ENCODE results near the gene DAPK2. TPM values are rescaled to one million over a fixed set of nuclear protein-coding genes. Genes with fewer than 3 reads are reported as not detected.

The DAPK2 gene
- total RNA-seq, 1 experiment from 2014 or later, result 1.4 TPM

GRCh38 chr15:63974021-63974420, 72.3 kb downstream of the DAPK2 start:
- Histone ChIP-seq H3K27me3 (ENCODE audit: low read length) (no peaks in the 10 kb centered on the region), H3K9ac (ENCODE audit: low read length) (no peak overlapping the region), H3K79me2 (ENCODE audit: low read length) (no peaks in the 10 kb centered on the region), H3K4me2 (ENCODE audit: low read length) (no peak overlapping the region), H3K9me2 (replicated peaks; ENCODE audit: low read length) (no peaks in the 10 kb centered on the region), H3K9me3 (ENCODE audit: low read length) (no peaks in the 10 kb centered on the region), H3F3A (ENCODE audit: low read length, unreplicated experiment) (no peaks in the 10 kb centered on the region), H3K27ac (ENCODE audit: low read length) (no peak overlapping the region), H4K20me1 (ENCODE audit: low read length) (no peaks in the 10 kb centered on the region), H3K4me3 (ENCODE audit: low read length) (no peak overlapping the region), H2AFZ (ENCODE audit: low read length) (no peak overlapping the region), H3K36me3 (ENCODE audit: low read depth, low read length) (no peaks in the 10 kb centered on the region), H3K4me1 (ENCODE audit: insufficient read depth, low read length) (no peaks in the 10 kb centered on the region)
- intact Hi-C loops (cut with micrococcal nuclease), result no loop called here
- CTCF ChIA-PET, result no interaction called here
- no TSS peak for BruUV-seq (replicated peaks)
- no peak for TF ChIP-seq EZH2phosphoT487 (IDR thresholded peaks at IDR 0.05; ENCODE audit: borderline replicate concordance, low read length)
- TF ChIP-seq, protein P1, sequence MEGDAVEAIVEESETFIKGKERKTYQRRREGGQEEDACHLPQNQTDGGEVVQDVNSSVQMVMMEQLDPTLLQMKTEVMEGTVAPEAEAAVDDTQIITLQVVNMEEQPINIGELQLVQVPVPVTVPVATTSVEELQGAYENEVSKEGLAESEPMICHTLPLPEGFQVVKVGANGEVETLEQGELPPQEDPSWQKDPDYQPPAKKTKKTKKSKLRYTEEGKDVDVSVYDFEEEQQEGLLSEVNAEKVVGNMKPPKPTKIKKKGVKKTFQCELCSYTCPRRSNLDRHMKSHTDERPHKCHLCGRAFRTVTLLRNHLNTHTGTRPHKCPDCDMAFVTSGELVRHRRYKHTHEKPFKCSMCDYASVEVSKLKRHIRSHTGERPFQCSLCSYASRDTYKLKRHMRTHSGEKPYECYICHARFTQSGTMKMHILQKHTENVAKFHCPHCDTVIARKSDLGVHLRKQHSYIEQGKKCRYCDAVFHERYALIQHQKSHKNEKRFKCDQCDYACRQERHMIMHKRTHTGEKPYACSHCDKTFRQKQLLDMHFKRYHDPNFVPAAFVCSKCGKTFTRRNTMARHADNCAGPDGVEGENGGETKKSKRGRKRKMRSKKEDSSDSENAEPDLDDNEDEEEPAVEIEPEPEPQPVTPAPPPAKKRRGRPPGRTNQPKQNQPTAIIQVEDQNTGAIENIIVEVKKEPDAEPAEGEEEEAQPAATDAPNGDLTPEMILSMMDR (conservative IDR thresholded peaks at IDR 0.05; ENCODE audit: low read depth, low read length), result no peak
- TF ChIP-seq EZH2 (IDR thresholded peaks at IDR 0.05; ENCODE audit: low read length, unreplicated experiment), result no peak
- ATAC-seq (no peak), DNase-seq (no peak)
- POLR2A ChIA-PET (ENCODE audit: unreplicated experiment), result no interaction called here

- intact Hi-C loops (cut with micrococcal nuclease), result no loop called here
- DNase-seq, result no peak
- Histone ChIP-seq H3K9me3 (ENCODE audit: low read length) (no peaks in the 10 kb centered on the region), H2AFZ (ENCODE audit: low read length) (no peak overlapping the region), H4K20me1 (ENCODE audit: low read length) (no peaks in the 10 kb centered on the region), H3K27me3 (ENCODE audit: low read length) (no peaks in the 10 kb centered on the region), H3K36me3 (ENCODE audit: low read depth, low read length) (no peaks in the 10 kb centered on the region), H3K4me1 (ENCODE audit: insufficient read depth, low read length) (no peaks in the 10 kb centered on the region), H3K27ac (ENCODE audit: low read length) (no peak overlapping the region), H3K9me2 (replicated peaks; ENCODE audit: low read length) (no peaks in the 10 kb centered on the region), H3F3A (ENCODE audit: low read length, unreplicated experiment) (no peaks in the 10 kb centered on the region), H3K4me3 (ENCODE audit: low read length) (no peak overlapping the region), H3K4me2 (ENCODE audit: low read length) (no peak overlapping the region), H3K9ac (ENCODE audit: low read length) (no peak overlapping the region), H3K79me2 (ENCODE audit: low read length) (no peaks in the 10 kb centered on the region)
- ATAC-seq, result no peak
- POLR2A ChIA-PET (ENCODE audit: unreplicated experiment), result no interaction called here
- CTCF ChIA-PET, result no interaction called here
- no TSS peak for BruUV-seq (replicated peaks)
- TF ChIP-seq EZH2phosphoT487 (IDR thresholded peaks at IDR 0.05; ENCODE audit: borderline replicate concordance, low read length) (no peak), EZH2 (IDR thresholded peaks at IDR 0.05; ENCODE audit: low read length, unreplicated experiment) (no peak)
- TF ChIP-seq, protein P1 (conservative IDR thresholded peaks at IDR 0.05; ENCODE audit: low read depth, low read length), result no peak
Measured at GRCh38 chr15:63973212-63974009, 72.9 kb downstream of the DAPK2 start.

GRCh38 chr15:63972801-63973200, 73.5 kb downstream of the DAPK2 start:
- Histone ChIP-seq H3K9me2 (replicated peaks; ENCODE audit: low read length) (no peaks in the 10 kb centered on the region), H3K4me3 (ENCODE audit: low read length) (no peak overlapping the region), H3K27me3 (ENCODE audit: low read length) (no peaks in the 10 kb centered on the region), H3K9me3 (ENCODE audit: low read length) (no peaks in the 10 kb centered on the region), H3K4me1 (ENCODE audit: insufficient read depth, low read length) (no peaks in the 10 kb centered on the region), H3K36me3 (ENCODE audit: low read depth, low read length) (no peaks in the 10 kb centered on the region), H3K9ac (ENCODE audit: low read length) (no peak overlapping the region), H4K20me1 (ENCODE audit: low read length) (no peaks in the 10 kb centered on the region), H3K79me2 (ENCODE audit: low read length) (no peaks in the 10 kb centered on the region), H3K27ac (ENCODE audit: low read length) (no peak overlapping the region), H3F3A (ENCODE audit: low read length, unreplicated experiment) (no peaks in the 10 kb centered on the region), H2AFZ (ENCODE audit: low read length) (no peak overlapping the region), H3K4me2 (ENCODE audit: low read length) (no peak overlapping the region)
- no TSS peak for BruUV-seq (replicated peaks)
- ChIA-PET CTCF (no interaction called here), POLR2A (ENCODE audit: unreplicated experiment) (no interaction called here)
- no peak for DNase-seq
- intact Hi-C loops (cut with micrococcal nuclease), result no loop called here
- TF ChIP-seq EZH2 (IDR thresholded peaks at IDR 0.05; ENCODE audit: low read length, unreplicated experiment) (no peak), EZH2phosphoT487 (IDR thresholded peaks at IDR 0.05; ENCODE audit: borderline replicate concordance, low read length) (no peak)
- no peak for ATAC-seq
